ENCODE results near the gene HBM.

HBM gene

GRCh38 chr16:125011-125410 is 40.8 kb upstream of the HBM start:
- no peaks in the 10 kb centered on the region for H3K36me3 ChIP-seq (ENCODE audit: insufficient read depth)
- H3K9ac ChIP-seq, result no peak overlapping the region
- H3K79me2 ChIP-seq (ENCODE audit: insufficient read depth, low read depth), result no peaks in the 10 kb centered on the region
- no peak overlapping the region for H3K4me2 ChIP-seq
- peaks cover 3% of the 10 kb centered on the region for H4K20me1 ChIP-seq (ENCODE audit: insufficient read depth)
- no peak overlapping the region for H3K4me3 ChIP-seq (IDR thresholded peaks at IDR 0.05; ENCODE audit: insufficient read depth, low read depth, low read length)
- no peak for TF ChIP-seq CTCF (conservative IDR thresholded peaks at IDR 0.05; ENCODE audit: low read depth, low read length)
- H3K4me1 ChIP-seq (ENCODE audit: low read depth, poor library complexity, severe bottlenecking), result no peaks in the 10 kb centered on the region
- H2AFZ ChIP-seq (ENCODE audit: low read depth), result no peak overlapping the region
- no peak overlapping the region for H3K27ac ChIP-seq
- no peaks in the 10 kb centered on the region for H3K27me3 ChIP-seq (ENCODE audit: insufficient read depth, low read depth)

- TF ChIP-seq CTCF (conservative IDR thresholded peaks at IDR 0.05; ENCODE audit: low read depth, low read length), result no peak
- H4K20me1 ChIP-seq (ENCODE audit: insufficient read depth), result no peaks in the 10 kb centered on the region; the same call in 1 of the 2 replicates
Measured at GRCh38 chr16:129075-129474, 36.7 kb upstream of the HBM start.

DNA sequence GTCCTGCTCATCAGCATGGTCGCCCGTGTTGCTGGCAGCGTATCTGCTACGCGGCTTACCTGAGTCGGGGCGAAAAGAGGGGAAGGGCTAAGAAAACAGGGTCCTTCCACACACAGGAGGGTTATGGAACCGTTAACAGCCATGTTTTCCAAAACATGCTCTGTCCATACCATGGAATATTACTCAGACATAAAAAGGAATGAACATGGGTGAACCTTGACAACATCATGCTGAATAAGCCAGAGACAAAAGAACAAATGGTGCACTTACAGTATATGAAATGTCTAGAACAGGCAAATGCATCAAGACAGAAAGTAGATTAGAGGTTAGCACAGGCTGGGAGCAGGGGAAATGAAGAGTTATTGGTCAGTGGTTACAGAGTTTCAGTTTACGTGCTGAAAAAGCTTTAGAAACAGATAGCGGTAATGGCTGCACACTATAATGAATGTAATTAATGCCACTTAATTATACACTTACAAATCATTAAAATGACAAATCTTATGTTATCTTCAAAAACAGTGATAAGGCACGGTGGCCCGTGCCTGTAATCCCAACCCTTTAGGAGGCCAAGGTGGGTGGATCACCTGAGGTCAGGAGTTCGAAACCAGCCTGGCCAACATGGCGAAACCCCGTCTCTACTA is 35.1 kb upstream of the HBM start:
- TF ChIP-seq CTCF (conservative IDR thresholded peaks at IDR 0.05; ENCODE audit: low read depth, low read length), result no peak

More at GRCh38 chr16:129075-129474, 36.7 kb upstream of the HBM start:
- Histone ChIP-seq H3K9ac (no peak overlapping the region), H3K4me1 (ENCODE audit: low read depth, poor library complexity, severe bottlenecking) (no peaks in the 10 kb centered on the region), H3K79me2 (ENCODE audit: insufficient read depth, low read depth) (no peaks in the 10 kb centered on the region), H3K27ac (no peak overlapping the region), H3K4me2 (no peak overlapping the region), H2AFZ (ENCODE audit: low read depth) (no peak overlapping the region), H3K27me3 (ENCODE audit: insufficient read depth, low read depth) (no peaks in the 10 kb centered on the region), H3K36me3 (ENCODE audit: insufficient read depth) (no peaks in the 10 kb centered on the region), H3K4me3 (IDR thresholded peaks at IDR 0.05; ENCODE audit: insufficient read depth, low read depth, low read length) (no peak overlapping the region)

DNA sequence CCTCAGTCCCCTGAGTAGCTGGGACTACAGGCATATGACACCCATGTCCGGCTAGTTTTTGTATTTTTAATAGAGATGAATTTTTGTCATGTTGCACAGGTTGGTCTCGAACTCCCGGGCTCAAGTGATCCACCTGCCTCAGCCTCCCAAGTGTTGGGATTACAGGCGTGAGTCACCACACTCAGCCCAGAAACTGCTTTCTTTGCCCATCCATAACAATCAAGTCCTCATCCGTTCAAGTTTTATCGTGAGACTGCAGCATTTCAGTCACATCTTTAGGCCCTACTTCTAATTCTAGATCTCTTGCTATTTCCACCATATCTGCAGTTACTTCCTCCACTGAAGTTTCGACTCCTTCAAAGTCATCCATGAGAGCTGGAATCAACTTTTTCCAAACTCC is 33.7 kb upstream of the HBM start:
- no peak overlapping the region for H3K9ac ChIP-seq
- TF ChIP-seq CTCF (conservative IDR thresholded peaks at IDR 0.05; ENCODE audit: low read depth, low read length), result no peak
- H3K4me3 ChIP-seq (IDR thresholded peaks at IDR 0.05; ENCODE audit: insufficient read depth, low read depth, low read length), result no peak overlapping the region
- H3K4me2 ChIP-seq, result no peak overlapping the region
- H3K27ac ChIP-seq, result no peak overlapping the region
- peaks cover 7% of the 10 kb centered on the region; the same call in 1 of the 2 replicates for H3K79me2 ChIP-seq (ENCODE audit: insufficient read depth, low read depth)
- no peak overlapping the region for H2AFZ ChIP-seq (ENCODE audit: low read depth)
- H3K36me3 ChIP-seq (ENCODE audit: insufficient read depth), result no peaks in the 10 kb centered on the region
- no peaks in the 10 kb centered on the region for H3K27me3 ChIP-seq (ENCODE audit: insufficient read depth, low read depth)
- no peaks in the 10 kb centered on the region for H3K4me1 ChIP-seq (ENCODE audit: low read depth, poor library complexity, severe bottlenecking)
- no peaks in the 10 kb centered on the region for H4K20me1 ChIP-seq (ENCODE audit: insufficient read depth)

More for the DNA sequence above, 35.1 kb upstream of the HBM start:
- peaks cover 4% of the 10 kb centered on the region; the same call in 1 of the 2 replicates for H3K79me2 ChIP-seq (ENCODE audit: insufficient read depth, low read depth)
- no peak overlapping the region for H3K27ac ChIP-seq
- no peaks in the 10 kb centered on the region for H3K36me3 ChIP-seq (ENCODE audit: insufficient read depth)
- no peaks in the 10 kb centered on the region; the same call in 1 of the 2 replicates for H4K20me1 ChIP-seq (ENCODE audit: insufficient read depth)
- no peak overlapping the region for H3K9ac ChIP-seq
- no peak overlapping the region for H3K4me2 ChIP-seq
- no peak overlapping the region for H3K4me3 ChIP-seq (IDR thresholded peaks at IDR 0.05; ENCODE audit: insufficient read depth, low read depth, low read length)
- no peaks in the 10 kb centered on the region for H3K4me1 ChIP-seq (ENCODE audit: low read depth, poor library complexity, severe bottlenecking)
- H3K27me3 ChIP-seq (ENCODE audit: insufficient read depth, low read depth), result no peaks in the 10 kb centered on the region
- no peak overlapping the region for H2AFZ ChIP-seq (ENCODE audit: low read depth)
